ENCODE data around the gene PACRG. TPM values are rescaled to one million over a fixed set of nuclear protein-coding genes. Genes with fewer than 3 reads are reported as not detected.

Gene PACRG
- total RNA-seq, 5 donors from 2014 or later (not counting 1 experiment from before 2014, with no cell fraction given): 0.20 to 3.0 (median 1.2) TPM; not detected in 1

GRCh38 chr6:163301726-163302635, 574.2 kb downstream of the PACRG start:
- Histone ChIP-seq H3K27ac (ENCODE audit: low read length) (no peak overlapping the region), H3K9me3 (no peaks in the 10 kb centered on the region), H3K36me3 (ENCODE audit: control insufficient read depth in 2 of 2, extremely low read depth in 1 of 2, insufficient read depth in 1 of 2, low read length in 1 of 2) (no peaks in the 10 kb centered on the region), H3K27me3 (replicated peaks in 1 of 2; ENCODE audit: control insufficient read depth in 2 of 2, extremely low read depth in 1 of 2, insufficient read depth in 2 of 2, low read length in 1 of 2) (no peaks in the 10 kb centered on the region), H3K4me3 (ENCODE audit: control insufficient read depth in 1 of 2, extremely low read depth in 1 of 2, low read length in 1 of 2) (no peak overlapping the region), H3K4me1 (ENCODE audit: control insufficient read depth in 1 of 2, extremely low read depth in 1 of 2, insufficient read depth in 2 of 2, low read length in 2 of 2) (no peaks in the 10 kb centered on the region)
- H3K4me1 Mint-ChIP-seq: no peaks in the 10 kb centered on the region
- H3K36me3 Mint-ChIP-seq: no peaks in the 10 kb centered on the region
- no peak overlapping the region for H3K4me3 Mint-ChIP-seq
- WGBS (ENCODE audit: insufficient coverage): 93% methylated on average over 2 of the region's 8 CpGs
- DNase-seq (no peak), ATAC-seq (replicated peaks in 1 of 4) (no peak)
- CTCF ChIA-PET: no interaction called here
- POLR2A ChIA-PET: no interaction called here
- H3K27ac Mint-ChIP-seq: no peak overlapping the region
- no peaks in the 10 kb centered on the region for H3K9me3 Mint-ChIP-seq
- H3K27me3 Mint-ChIP-seq: peaks cover 9 to 12% of the 10 kb centered on the region in 2 donors

GRCh38 chr6:163302747-163303146, 575.0 kb downstream of the PACRG start:
- H3K36me3 ChIP-seq (ENCODE audit: control insufficient read depth in 2 of 2, extremely low read depth in 1 of 2, insufficient read depth in 1 of 2, low read length in 1 of 2): no peaks in the 10 kb centered on the region
- no peaks in the 10 kb centered on the region for H3K36me3 Mint-ChIP-seq
- ChIA-PET POLR2A (no interaction called here), CTCF (no interaction called here)
- H3K4me1 ChIP-seq (ENCODE audit: control insufficient read depth in 1 of 2, extremely low read depth in 1 of 2, insufficient read depth in 2 of 2, low read length in 2 of 2): no peaks in the 10 kb centered on the region
- no peaks in the 10 kb centered on the region for H3K4me1 Mint-ChIP-seq
- no peak for ATAC-seq (replicated peaks in 1 of 4)
- H3K4me3 Mint-ChIP-seq: no peak overlapping the region
- H3K9me3 ChIP-seq: no peaks in the 10 kb centered on the region
- peaks cover 9 to 10% of the 10 kb centered on the region in 2 donors for H3K27me3 Mint-ChIP-seq
- H3K9me3 Mint-ChIP-seq: no peaks in the 10 kb centered on the region
- H3K27ac Mint-ChIP-seq: no peak overlapping the region
- no peak for DNase-seq
- no peak overlapping the region for H3K4me3 ChIP-seq (ENCODE audit: control insufficient read depth in 1 of 2, extremely low read depth in 1 of 2, low read length in 1 of 2)
- no peaks in the 10 kb centered on the region for H3K27me3 ChIP-seq (replicated peaks in 1 of 2; ENCODE audit: control insufficient read depth in 2 of 2, extremely low read depth in 1 of 2, insufficient read depth in 2 of 2, low read length in 1 of 2)
- no peak overlapping the region for H3K27ac ChIP-seq (ENCODE audit: low read length)
- WGBS (ENCODE audit: insufficient coverage): 87% methylated on average over 3 of the region's 9 CpGs

GRCh38 chr6:163306000-163306399, 578.2 kb downstream of the PACRG start:
- CTCF ChIA-PET: no interaction called here
- H3K9me3 ChIP-seq: no peaks in the 10 kb centered on the region
- no peaks in the 10 kb centered on the region for H3K36me3 Mint-ChIP-seq
- no peak for DNase-seq
- no peak overlapping the region for H3K27ac ChIP-seq (ENCODE audit: low read length)
- no peaks in the 10 kb centered on the region for H3K27me3 ChIP-seq (replicated peaks in 1 of 2; ENCODE audit: control insufficient read depth in 2 of 2, extremely low read depth in 1 of 2, insufficient read depth in 2 of 2, low read length in 1 of 2)
- H3K4me3 ChIP-seq (ENCODE audit: control insufficient read depth in 1 of 2, extremely low read depth in 1 of 2, low read length in 1 of 2): no peak overlapping the region
- no peak for ATAC-seq (replicated peaks in 1 of 4)
- peaks cover 0 to 7% of the 10 kb centered on the region in 2 donors for H3K27me3 Mint-ChIP-seq
- H3K27ac Mint-ChIP-seq: no peak overlapping the region
- no peaks in the 10 kb centered on the region for H3K36me3 ChIP-seq (ENCODE audit: control insufficient read depth in 2 of 2, extremely low read depth in 1 of 2, insufficient read depth in 1 of 2, low read length in 1 of 2)
- no CpG with 5 or more reads among the region's 2 CpGs for WGBS (ENCODE audit: insufficient coverage)
- H3K4me3 Mint-ChIP-seq: no peak overlapping the region
- POLR2A ChIA-PET: no interaction called here
- H3K4me1 Mint-ChIP-seq: no peaks in the 10 kb centered on the region
- H3K9me3 Mint-ChIP-seq: no peaks in the 10 kb centered on the region
- no peaks in the 10 kb centered on the region for H3K4me1 ChIP-seq (ENCODE audit: control insufficient read depth in 1 of 2, extremely low read depth in 1 of 2, insufficient read depth in 2 of 2, low read length in 2 of 2)

- no peak overlapping the region for H3K4me3 ChIP-seq (ENCODE audit: control insufficient read depth in 1 of 2, extremely low read depth in 1 of 2, low read length in 1 of 2)
- 96% methylated on average over 15 of the region's 22 CpGs for WGBS (ENCODE audit: insufficient coverage)
- CTCF ChIA-PET: interaction anchor here in 1 of 2 donors (1.0 kb wide), 2 partner anchors 11 to 246 kb away, joined by 3 read pairs; no protein-coding TSS in a partner anchor
Observed at GRCh38 chr6:163308629-163309440, 581.1 kb downstream of the PACRG start.

GRCh38 chr6:163309491-163310026, 581.8 kb downstream of the PACRG start:
- Histone ChIP-seq H3K4me1 (ENCODE audit: control insufficient read depth in 1 of 2, extremely low read depth in 1 of 2, insufficient read depth in 2 of 2, low read length in 2 of 2) (no peaks in the 10 kb centered on the region), H3K9me3 (no peaks in the 10 kb centered on the region), H3K27me3 (replicated peaks in 1 of 2; ENCODE audit: control insufficient read depth in 2 of 2, extremely low read depth in 1 of 2, insufficient read depth in 2 of 2, low read length in 1 of 2) (peaks cover 0 to 6% of the 10 kb centered on the region in 2 experiments), H3K27ac (ENCODE audit: low read length) (no peak overlapping the region), H3K36me3 (ENCODE audit: control insufficient read depth in 2 of 2, extremely low read depth in 1 of 2, insufficient read depth in 1 of 2, low read length in 1 of 2) (no peaks in the 10 kb centered on the region), H3K4me3 (ENCODE audit: control insufficient read depth in 1 of 2, extremely low read depth in 1 of 2, low read length in 1 of 2) (no peak overlapping the region)
- WGBS (ENCODE audit: insufficient coverage): 19% methylated on average over 6 of the region's 13 CpGs
- ATAC-seq (replicated peaks in 1 of 4): no peak
- H3K27me3 Mint-ChIP-seq: peaks cover 15 to 23% of the 10 kb centered on the region in 2 donors
- ChIA-PET POLR2A (no interaction called here), CTCF (interaction anchor here in 1 of 2 donors (1.0 kb wide), 1 partner anchor 12 kb away, joined by 3 read pairs; no protein-coding TSS in a partner anchor)
- no peak overlapping the region for H3K4me3 Mint-ChIP-seq
- no peak for DNase-seq
- H3K36me3 Mint-ChIP-seq: no peaks in the 10 kb centered on the region
- no peaks in the 10 kb centered on the region for H3K9me3 Mint-ChIP-seq
- H3K4me1 Mint-ChIP-seq: no peaks in the 10 kb centered on the region
- H3K27ac Mint-ChIP-seq: no peak overlapping the region

More at GRCh38 chr6:163308629-163309440, 581.1 kb downstream of the PACRG start:
- no peaks in the 10 kb centered on the region for H3K9me3 ChIP-seq
- H3K27ac Mint-ChIP-seq: no peak overlapping the region
- no peak overlapping the region for H3K4me3 Mint-ChIP-seq
- H3K4me1 ChIP-seq (ENCODE audit: control insufficient read depth in 1 of 2, extremely low read depth in 1 of 2, insufficient read depth in 2 of 2, low read length in 2 of 2): no peaks in the 10 kb centered on the region
- no peaks in the 10 kb centered on the region for H3K9me3 Mint-ChIP-seq
- ATAC-seq (replicated peaks in 1 of 4): no peak
- H3K27me3 ChIP-seq (replicated peaks in 1 of 2; ENCODE audit: control insufficient read depth in 2 of 2, extremely low read depth in 1 of 2, insufficient read depth in 2 of 2, low read length in 1 of 2): peaks cover 0 to 6% of the 10 kb centered on the region in 2 experiments
- DNase-seq: no peak
- peaks cover 10 to 16% of the 10 kb centered on the region in 2 donors for H3K27me3 Mint-ChIP-seq
- POLR2A ChIA-PET: no interaction called here
- H3K36me3 Mint-ChIP-seq: no peaks in the 10 kb centered on the region
- no peaks in the 10 kb centered on the region for H3K4me1 Mint-ChIP-seq
- H3K36me3 ChIP-seq (ENCODE audit: control insufficient read depth in 2 of 2, extremely low read depth in 1 of 2, insufficient read depth in 1 of 2, low read length in 1 of 2): no peaks in the 10 kb centered on the region
- no peak overlapping the region for H3K27ac ChIP-seq (ENCODE audit: low read length)
